NCI-H526 (cell line): ENCODE measurements around the gene KATNIP.

Experiments used
- DNase-seq, 2 experiments: peaks; one replicate each; lab custom pipeline; 2025; lab: John Stamatoyannopoulos, UW

The KATNIP gene

GRCh38 chr16:27585200-27585599 lies 35.3 kb downstream of the KATNIP start:
- no peak for DNase-seq

GRCh38 chr16:27586711-27587110 lies 36.8 kb downstream of the KATNIP start:
- DNase-seq = no peak

- no peak for DNase-seq
These were observed 38.1 kb downstream of the KATNIP start for GRCh38 chr16:27588057-27588456.

GRCh38 chr16:27591837-27592236 lies 41.9 kb downstream of the KATNIP start:
- DNase-seq = no peak

- DNase-seq = no peak
These were observed 45.5 kb downstream of the KATNIP start for GRCh38 chr16:27595475-27595874.

DNA sequence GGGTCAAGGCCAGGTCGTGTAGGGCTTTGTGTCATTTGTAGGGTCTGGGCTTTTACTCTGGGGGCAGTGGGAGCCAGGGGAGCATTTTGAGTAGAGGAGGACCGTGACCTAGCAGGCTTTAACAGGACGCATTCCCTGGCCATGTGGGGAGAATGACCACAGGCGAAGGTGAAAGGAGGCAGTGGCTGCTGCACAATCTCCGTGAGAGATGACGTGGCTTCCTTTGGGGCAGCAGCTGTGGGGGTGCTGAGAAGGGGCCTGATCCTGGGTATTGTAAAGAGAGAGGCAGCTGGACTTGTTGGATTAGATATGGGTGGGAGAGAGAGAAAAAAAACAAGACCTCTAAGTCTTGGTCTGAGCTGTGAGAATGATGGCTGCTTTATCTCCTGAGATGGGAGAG lies 46.0 kb downstream of the KATNIP start:
- no peak for DNase-seq

DNA sequence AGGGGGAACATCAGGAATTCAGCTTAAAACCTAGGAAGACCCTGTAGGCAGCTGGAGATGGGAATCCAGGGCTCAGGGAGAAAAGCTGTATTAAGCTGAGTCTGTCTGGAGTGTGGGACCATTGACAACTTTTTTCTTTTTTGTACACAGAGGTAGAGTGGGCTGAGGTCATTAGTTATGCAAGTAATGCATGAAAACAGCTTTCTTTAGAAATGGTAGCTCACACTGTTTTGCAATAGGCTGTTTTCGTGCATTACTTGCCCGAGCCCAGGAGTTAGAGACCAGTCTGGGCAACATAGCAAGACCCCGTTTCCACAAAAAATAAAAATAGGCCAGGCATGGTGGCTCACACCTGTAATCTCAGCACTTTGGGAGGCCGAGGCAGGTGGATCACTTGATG lies 46.5 kb downstream of the KATNIP start:
- no peak for DNase-seq

DNA sequence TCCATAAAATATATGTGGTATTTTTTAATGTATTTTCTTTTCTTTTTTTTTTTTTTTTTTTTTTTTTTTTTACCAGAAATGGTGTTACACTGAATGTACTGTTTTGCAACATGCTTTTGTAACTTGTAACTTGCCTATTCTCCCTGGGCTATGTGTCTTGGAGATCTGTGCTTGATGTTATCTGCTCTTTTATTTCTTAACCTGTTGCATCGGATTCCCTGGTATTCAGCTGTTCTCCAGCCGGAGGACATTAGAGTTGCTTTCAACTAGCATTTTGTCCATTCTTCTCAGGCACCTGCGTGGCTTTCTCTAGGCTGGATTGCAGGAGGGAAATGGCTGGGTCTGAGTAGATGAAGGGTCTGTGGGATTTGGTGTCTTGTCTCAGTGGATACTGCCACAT lies 47.4 kb downstream of the KATNIP start:
- no peak for DNase-seq

- DNase-seq = no peak
These were observed 48.3 kb downstream of the KATNIP start for GRCh38 chr16:27598220-27598619.

- no peak for DNase-seq
These were observed 49.1 kb downstream of the KATNIP start for GRCh38 chr16:27598931-27599565.

DNA sequence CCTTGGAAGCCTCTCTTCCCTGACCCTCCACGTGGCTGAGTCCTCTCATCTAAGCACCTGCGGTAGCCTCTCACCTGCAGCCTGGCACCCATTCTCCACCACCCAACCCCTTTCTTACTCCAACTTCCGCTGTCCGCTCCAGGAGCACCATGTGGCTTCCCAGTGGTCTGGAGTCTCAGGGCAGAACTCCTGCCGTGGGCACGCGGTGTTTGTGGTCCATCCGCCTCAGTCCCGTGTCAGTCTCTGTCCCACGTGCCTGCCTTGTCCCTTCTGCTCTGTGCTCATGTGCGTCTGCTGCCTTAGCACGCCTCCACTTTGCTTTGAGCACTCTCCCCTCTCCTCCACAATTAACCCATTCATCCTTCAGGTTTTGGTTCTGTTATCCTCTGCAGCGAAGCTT lies 49.7 kb downstream of the KATNIP start:
- no peak for DNase-seq
